GM21390 (cell line): Measurements from ENCODE around the gene CADPS2.
"Not testable (repeated sequence)": the region's sequence is repeated elsewhere in the genome, so short reads cannot be mapped to it uniquely, and the experiment has no call there.

Source experiments
- ATAC-seq: cut with Tn5 transposase; IDR thresholded peaks from one replicate; pipeline ENCODE4 v1.9.1; 2021; ENCODE audit not compliant: unreplicated experiment

CADPS2 gene

GRCh38 chr7:122301858-122302760 is 584.2 kb downstream of the CADPS2 start:
- no peak for ATAC-seq

- ATAC-seq = no peak
These were observed 585.1 kb downstream of the CADPS2 start for GRCh38 chr7:122300956-122301833.

- ATAC-seq = no peak
These were observed 585.9 kb downstream of the CADPS2 start for GRCh38 chr7:122300211-122300932.

- no peak for ATAC-seq
These were observed 586.5 kb downstream of the CADPS2 start for GRCh38 chr7:122299624-122300210.

- no peak for ATAC-seq
These were observed 587.6 kb downstream of the CADPS2 start for GRCh38 chr7:122298618-122299017.

DNA sequence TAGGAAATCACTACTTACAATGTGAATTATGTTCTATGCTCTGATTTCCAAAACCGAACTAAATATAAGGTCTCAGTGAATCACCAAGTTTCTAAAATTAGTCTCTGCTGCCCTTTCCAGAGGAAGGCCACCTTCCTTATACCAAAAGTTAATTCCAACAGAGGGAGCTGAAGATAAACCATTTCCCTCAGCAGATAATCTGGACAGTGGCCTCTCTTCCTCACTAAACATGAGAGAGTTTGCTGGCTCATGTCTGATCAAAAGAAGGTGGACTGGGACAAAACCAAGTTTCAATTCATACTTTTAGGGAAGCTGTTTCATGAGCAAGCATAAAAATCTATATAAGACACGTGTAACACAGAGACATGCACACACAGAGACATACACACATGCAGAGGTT is 588.1 kb downstream of the CADPS2 start:
- ATAC-seq = no peak

GRCh38 chr7:122291189-122291588 is 595.1 kb downstream of the CADPS2 start:
- ATAC-seq = no peak

- ATAC-seq = no peak
These were observed 595.8 kb downstream of the CADPS2 start for GRCh38 chr7:122290476-122290875.

- ATAC-seq = no peak
These were observed 596.8 kb downstream of the CADPS2 start for GRCh38 chr7:122289426-122289825.

- not testable (repeated sequence) for ATAC-seq
These were observed 601.7 kb downstream of the CADPS2 start for GRCh38 chr7:122284608-122285007.

- ATAC-seq = peak; percentile 56
These were observed 613.1 kb downstream of the CADPS2 start for GRCh38 chr7:122273117-122273516.

DNA sequence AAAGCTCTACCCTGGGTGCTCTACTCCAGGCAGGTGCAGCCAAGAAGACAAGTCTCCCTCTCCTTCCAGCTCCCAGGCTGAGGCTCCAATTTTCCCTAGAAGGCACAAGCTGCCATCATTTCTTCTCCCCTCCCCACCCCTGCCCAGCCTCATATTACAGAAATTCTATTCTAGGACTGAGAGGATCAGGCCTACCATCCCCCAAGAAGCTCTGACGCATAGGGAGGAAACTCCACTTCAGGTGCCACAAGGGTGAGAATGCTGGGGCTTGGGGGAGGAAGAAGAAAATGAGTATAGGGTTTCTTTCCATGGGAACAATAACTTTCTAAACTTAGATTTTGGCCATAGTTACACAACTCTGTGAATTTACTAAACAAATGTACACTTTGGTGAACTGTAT is 617.0 kb downstream of the CADPS2 start:
- ATAC-seq = no peak
